ENCODE measurements around the gene UGGT2.

UGGT2 gene

GRCh38 chr13:96044238-96044637 is 9.0 kb downstream of the UGGT2 start:
- Histone ChIP-seq H4K20me1 (ENCODE audit: insufficient read depth, low read length) (peaks cover 18% of the 10 kb centered on the region; the same call in 1 of the 2 replicates), H3K4me1 (ENCODE audit: low read length) (no peaks in the 10 kb centered on the region), H3K4me3 (ENCODE audit: low read length) (no peak overlapping the region), H3K79me2 (ENCODE audit: low read length) (peaks cover 84% of the 10 kb centered on the region), H3K4me2 (ENCODE audit: low read length) (no peak overlapping the region), H2AFZ (ENCODE audit: low read depth, low read length) (no peak overlapping the region), H3K36me3 (replicated peaks; ENCODE audit: low read depth, low read length) (peaks cover 1% of the 10 kb centered on the region), H3K27me3 (ENCODE audit: low read depth, low read length) (no peaks in the 10 kb centered on the region), H3K9ac (ENCODE audit: low read length) (no peak overlapping the region), H3K9me3 (ENCODE audit: insufficient read depth, low read length) (no peaks in the 10 kb centered on the region), H3K27ac (ENCODE audit: low read length) (no peak overlapping the region)
- no peak for TF ChIP-seq CTCF (IDR thresholded peaks at IDR 0.05; ENCODE audit: low read depth, low read length)
- no peak for TF ChIP-seq EZH2phosphoT487 (IDR thresholded peaks at IDR 0.05; ENCODE audit: low read depth)

DNA sequence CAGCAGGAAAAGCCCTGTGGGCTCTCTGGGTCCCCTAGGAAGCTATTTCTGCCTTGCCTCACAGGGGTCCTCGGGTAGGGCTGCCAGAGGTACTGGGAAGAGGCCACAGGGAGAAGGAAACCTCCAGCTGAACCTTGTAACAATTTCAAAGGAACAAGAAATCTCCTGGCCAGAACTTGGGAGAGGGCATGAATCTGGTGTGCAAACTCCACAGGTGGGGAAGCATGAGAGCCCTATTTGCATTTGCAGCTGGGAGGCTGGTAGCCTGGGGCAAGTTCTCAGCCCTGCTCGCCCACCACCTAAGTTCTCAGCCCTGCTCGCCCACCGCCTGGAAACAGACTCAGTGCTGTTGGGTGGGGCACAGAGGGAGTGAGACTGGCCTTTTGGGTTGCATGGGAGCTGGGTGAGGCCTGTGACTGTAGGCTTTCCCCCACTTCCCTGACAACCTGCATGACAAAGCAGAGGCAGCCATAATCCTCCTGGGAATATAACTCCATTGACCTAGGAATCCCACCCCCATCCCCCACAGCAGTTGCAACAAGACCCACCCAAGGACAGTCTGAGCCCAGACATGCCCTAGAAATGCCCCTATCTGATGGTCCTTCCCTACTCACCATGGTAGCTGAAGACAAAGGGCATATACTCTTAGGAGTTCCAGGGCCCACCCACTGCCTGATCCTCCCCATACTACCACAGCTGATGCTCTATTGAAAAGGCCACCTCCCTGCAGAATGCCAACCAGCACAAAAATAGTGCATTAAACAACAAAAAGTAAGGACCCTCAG is 11.7 kb downstream of the UGGT2 start:
- Histone ChIP-seq H3K4me3 (ENCODE audit: low read length) (no peak overlapping the region), H3K4me1 (ENCODE audit: low read length) (no peaks in the 10 kb centered on the region), H3K27me3 (ENCODE audit: low read depth, low read length) (no peaks in the 10 kb centered on the region), H3K79me2 (ENCODE audit: low read length) (peaks cover 89% of the 10 kb centered on the region), H3K36me3 (replicated peaks; ENCODE audit: low read depth, low read length) (peaks cover 10% of the 10 kb centered on the region), H3K9ac (ENCODE audit: low read length) (no peak overlapping the region), H3K27ac (ENCODE audit: low read length) (no peak overlapping the region), H2AFZ (ENCODE audit: low read depth, low read length) (no peak overlapping the region), H4K20me1 (ENCODE audit: insufficient read depth, low read length) (peaks cover 25% of the 10 kb centered on the region; the same call in 1 of the 2 replicates), H3K4me2 (ENCODE audit: low read length) (no peak overlapping the region), H3K9me3 (ENCODE audit: insufficient read depth, low read length) (no peaks in the 10 kb centered on the region)
- TF ChIP-seq EZH2phosphoT487 (IDR thresholded peaks at IDR 0.05; ENCODE audit: low read depth) (no peak), CTCF (IDR thresholded peaks at IDR 0.05; ENCODE audit: low read depth, low read length) (no peak)

GRCh38 chr13:96036515-96036914 is 16.7 kb downstream of the UGGT2 start:
- H3K4me1 ChIP-seq (ENCODE audit: low read length) = peaks cover 12% of the 10 kb centered on the region
- peaks cover 31% of the 10 kb centered on the region for H4K20me1 ChIP-seq (ENCODE audit: insufficient read depth, low read length)
- no peak overlapping the region for H3K9ac ChIP-seq (ENCODE audit: low read length)
- no peak for TF ChIP-seq CTCF (IDR thresholded peaks at IDR 0.05; ENCODE audit: low read depth, low read length)
- H3K79me2 ChIP-seq (ENCODE audit: low read length) = peaks cover 81% of the 10 kb centered on the region
- H2AFZ ChIP-seq (ENCODE audit: low read depth, low read length) = no peak overlapping the region
- H3K27me3 ChIP-seq (ENCODE audit: low read depth, low read length) = no peaks in the 10 kb centered on the region
- H3K36me3 ChIP-seq (replicated peaks; ENCODE audit: low read depth, low read length) = peaks cover 23% of the 10 kb centered on the region
- no peak overlapping the region for H3K27ac ChIP-seq (ENCODE audit: low read length)
- no peak overlapping the region for H3K4me3 ChIP-seq (ENCODE audit: low read length)
- no peak overlapping the region for H3K4me2 ChIP-seq (ENCODE audit: low read length)
- no peaks in the 10 kb centered on the region for H3K9me3 ChIP-seq (ENCODE audit: insufficient read depth, low read length)

GRCh38 chr13:96034662-96035061 is 18.5 kb downstream of the UGGT2 start:
- H3K27me3 ChIP-seq (ENCODE audit: low read depth, low read length) = no peaks in the 10 kb centered on the region
- TF ChIP-seq EZH2phosphoT487 (IDR thresholded peaks at IDR 0.05; ENCODE audit: low read depth) (no peak), CTCF (IDR thresholded peaks at IDR 0.05; ENCODE audit: low read depth, low read length) (no peak)
- no peak overlapping the region for H3K4me3 ChIP-seq (ENCODE audit: low read length)
- peaks cover 65% of the 10 kb centered on the region for H3K79me2 ChIP-seq (ENCODE audit: low read length)
- no peak overlapping the region for H3K27ac ChIP-seq (ENCODE audit: low read length)
- no peak overlapping the region for H2AFZ ChIP-seq (ENCODE audit: low read depth, low read length)
- H3K4me2 ChIP-seq (ENCODE audit: low read length) = no peak overlapping the region
- H4K20me1 ChIP-seq (ENCODE audit: insufficient read depth, low read length) = peaks cover 21% of the 10 kb centered on the region
- peaks cover 12% of the 10 kb centered on the region for H3K4me1 ChIP-seq (ENCODE audit: low read length)
- no peaks in the 10 kb centered on the region for H3K9me3 ChIP-seq (ENCODE audit: insufficient read depth, low read length)
- no peak overlapping the region for H3K9ac ChIP-seq (ENCODE audit: low read length)
- H3K36me3 ChIP-seq (replicated peaks; ENCODE audit: low read depth, low read length) = peaks cover 23% of the 10 kb centered on the region
